ENCODE results near the gene FRRS1.

FRRS1 gene

GRCh38 chr1:99661780-99662179 lies 104.7 kb downstream of the FRRS1 start:
- in situ Hi-C loops (cut with HindIII; ENCODE audit: low pct_ligation_motif_present, low sequenced_read_pairs), result no loop called here

DNA sequence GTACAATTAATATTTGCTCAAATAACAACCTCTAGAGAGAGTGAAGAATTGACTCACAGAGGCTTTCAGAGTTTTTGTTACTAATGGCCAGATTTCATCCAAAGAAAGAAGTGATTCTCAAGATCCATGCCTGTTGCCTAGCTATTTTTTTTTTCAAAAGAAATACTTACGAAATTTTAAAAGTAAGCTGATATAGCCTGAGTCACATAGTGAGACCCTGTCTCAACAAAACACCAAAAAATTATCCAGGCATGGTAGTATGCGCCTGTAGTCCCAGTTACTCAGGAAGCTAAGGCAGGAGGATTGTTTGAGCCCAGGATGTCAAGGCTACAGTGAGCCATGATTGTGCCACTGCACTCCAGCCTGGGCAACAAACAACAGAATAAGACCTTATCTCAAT lies 105.9 kb downstream of the FRRS1 start:
- Histone ChIP-seq H3K27ac (no peak overlapping the region), H3K4me3 (ENCODE audit: low read depth, low read length) (no peak overlapping the region), H3K36me3 (replicated peaks) (no peaks in the 10 kb centered on the region), H3K27me3 (replicated peaks) (no peaks in the 10 kb centered on the region)
- no peak for DNase-seq
- TF ChIP-seq, protein P1, sequence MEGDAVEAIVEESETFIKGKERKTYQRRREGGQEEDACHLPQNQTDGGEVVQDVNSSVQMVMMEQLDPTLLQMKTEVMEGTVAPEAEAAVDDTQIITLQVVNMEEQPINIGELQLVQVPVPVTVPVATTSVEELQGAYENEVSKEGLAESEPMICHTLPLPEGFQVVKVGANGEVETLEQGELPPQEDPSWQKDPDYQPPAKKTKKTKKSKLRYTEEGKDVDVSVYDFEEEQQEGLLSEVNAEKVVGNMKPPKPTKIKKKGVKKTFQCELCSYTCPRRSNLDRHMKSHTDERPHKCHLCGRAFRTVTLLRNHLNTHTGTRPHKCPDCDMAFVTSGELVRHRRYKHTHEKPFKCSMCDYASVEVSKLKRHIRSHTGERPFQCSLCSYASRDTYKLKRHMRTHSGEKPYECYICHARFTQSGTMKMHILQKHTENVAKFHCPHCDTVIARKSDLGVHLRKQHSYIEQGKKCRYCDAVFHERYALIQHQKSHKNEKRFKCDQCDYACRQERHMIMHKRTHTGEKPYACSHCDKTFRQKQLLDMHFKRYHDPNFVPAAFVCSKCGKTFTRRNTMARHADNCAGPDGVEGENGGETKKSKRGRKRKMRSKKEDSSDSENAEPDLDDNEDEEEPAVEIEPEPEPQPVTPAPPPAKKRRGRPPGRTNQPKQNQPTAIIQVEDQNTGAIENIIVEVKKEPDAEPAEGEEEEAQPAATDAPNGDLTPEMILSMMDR (IDR thresholded peaks at IDR 0.05; ENCODE audit: low read depth, low read length, missing control alignments), result no peak
- in situ Hi-C loops (cut with HindIII; ENCODE audit: low pct_ligation_motif_present, low sequenced_read_pairs), result no loop called here

More at GRCh38 chr1:99661780-99662179, 104.7 kb downstream of the FRRS1 start:
- Histone ChIP-seq H3K4me3 (ENCODE audit: low read depth, low read length) (no peak overlapping the region), H3K27ac (no peak overlapping the region), H3K27me3 (replicated peaks) (no peaks in the 10 kb centered on the region), H3K36me3 (replicated peaks) (no peaks in the 10 kb centered on the region)
- TF ChIP-seq, protein P1 (IDR thresholded peaks at IDR 0.05; ENCODE audit: low read depth, low read length, missing control alignments), result no peak
- no peak for DNase-seq

- Histone ChIP-seq H3K36me3 (replicated peaks) (no peaks in the 10 kb centered on the region), H3K27ac (no peak overlapping the region), H3K27me3 (replicated peaks) (no peaks in the 10 kb centered on the region), H3K4me3 (ENCODE audit: low read depth, low read length) (no peak overlapping the region)
- TF ChIP-seq, protein P1 (IDR thresholded peaks at IDR 0.05; ENCODE audit: low read depth, low read length, missing control alignments), result no peak
- in situ Hi-C loops (cut with HindIII; ENCODE audit: low pct_ligation_motif_present, low sequenced_read_pairs), result no loop called here
- DNase-seq, result no peak
Measured at GRCh38 chr1:99659755-99660210, 106.7 kb downstream of the FRRS1 start.
